ENCODE measurements around the gene MUC2. TPM values are rescaled to one million over a fixed set of nuclear protein-coding genes. Genes with fewer than 3 reads are reported as not detected.

Gene MUC2
- total RNA-seq, 1 experiment from 2014 or later = 0.26 TPM

GRCh38 chr11:1040428-1041148 lies 34.1 kb upstream of the MUC2 start:
- no peaks in the 10 kb centered on the region for H3K79me2 ChIP-seq (ENCODE audit: low read length)
- peak overlapping the region; percentile 73 for H3K27ac ChIP-seq (ENCODE audit: low read length)
- peak overlapping the region; percentile 33 for H3K4me2 ChIP-seq (ENCODE audit: low read length)
- H3K9me2 ChIP-seq (replicated peaks; ENCODE audit: low read length) = no peaks in the 10 kb centered on the region
- no peaks in the 10 kb centered on the region for H3K27me3 ChIP-seq (ENCODE audit: low read length)
- no peak for TF ChIP-seq EZH2 (IDR thresholded peaks at IDR 0.05; ENCODE audit: low read length, unreplicated experiment)
- TF ChIP-seq CTCF (conservative IDR thresholded peaks at IDR 0.05; ENCODE audit: low read depth, low read length) = no peak
- no peak for TF ChIP-seq EZH2phosphoT487 (IDR thresholded peaks at IDR 0.05; ENCODE audit: borderline replicate concordance, low read length)
- no peaks in the 10 kb centered on the region for H3K36me3 ChIP-seq (ENCODE audit: low read depth, low read length)
- 0 out of 2 replicates have a peak overlapping the region, but pooled peaks have one; percentile 26 for H2AFZ ChIP-seq (ENCODE audit: low read length)
- no peaks in the 10 kb centered on the region for H4K20me1 ChIP-seq (ENCODE audit: low read length)
- intact Hi-C loops (cut with micrococcal nuclease) = no loop called here
- peak; percentile 59 for ATAC-seq
- H3K9ac ChIP-seq (ENCODE audit: low read length) = peak overlapping the region; percentile 63
- no TSS peak for BruUV-seq (replicated peaks)
- peak; percentile 41 for DNase-seq
- H3K9me3 ChIP-seq (ENCODE audit: low read length) = no peaks in the 10 kb centered on the region
- no peak overlapping the region for H3K4me3 ChIP-seq (ENCODE audit: low read length)
- H3K4me1 ChIP-seq (ENCODE audit: insufficient read depth, low read length) = peaks cover 26% of the 10 kb centered on the region
- ChIA-PET CTCF (interaction anchor here (0.7 kb wide), 1 partner anchor 86 kb away, joined by 5 read pairs; no protein-coding TSS in a partner anchor), POLR2A (ENCODE audit: unreplicated experiment) (interaction anchor here (0.5 kb wide), 1 partner anchor 14 kb away, joined by 4 read pairs; no protein-coding TSS in a partner anchor)
- no peaks in the 10 kb centered on the region for H3F3A ChIP-seq (ENCODE audit: low read length, unreplicated experiment)

- H3K4me2 ChIP-seq (ENCODE audit: low read length) = no peak overlapping the region
- no peaks in the 10 kb centered on the region for H3K9me2 ChIP-seq (replicated peaks; ENCODE audit: low read length)
- H3K9me3 ChIP-seq (ENCODE audit: low read length) = no peaks in the 10 kb centered on the region
- no peaks in the 10 kb centered on the region for H3K79me2 ChIP-seq (ENCODE audit: low read length)
- H3K9ac ChIP-seq (ENCODE audit: low read length) = peak overlapping the region; percentile 63
- no TSS peak for BruUV-seq (replicated peaks)
- no peak for TF ChIP-seq EZH2phosphoT487 (IDR thresholded peaks at IDR 0.05; ENCODE audit: borderline replicate concordance, low read length)
- no peak for TF ChIP-seq EZH2 (IDR thresholded peaks at IDR 0.05; ENCODE audit: low read length, unreplicated experiment)
- TF ChIP-seq CTCF (conservative IDR thresholded peaks at IDR 0.05; ENCODE audit: low read depth, low read length) = no peak
- no peaks in the 10 kb centered on the region for H4K20me1 ChIP-seq (ENCODE audit: low read length)
- ChIA-PET CTCF (no interaction called here), POLR2A (ENCODE audit: unreplicated experiment) (no interaction called here)
- DNase-seq = no peak
- no peaks in the 10 kb centered on the region for H3K27me3 ChIP-seq (ENCODE audit: low read length)
- H2AFZ ChIP-seq (ENCODE audit: low read length) = no peak overlapping the region
- H3K36me3 ChIP-seq (ENCODE audit: low read depth, low read length) = no peaks in the 10 kb centered on the region
- H3K4me1 ChIP-seq (ENCODE audit: insufficient read depth, low read length) = peaks cover 26% of the 10 kb centered on the region
- H3F3A ChIP-seq (ENCODE audit: low read length, unreplicated experiment) = no peaks in the 10 kb centered on the region
- no peak overlapping the region for H3K4me3 ChIP-seq (ENCODE audit: low read length)
- H3K27ac ChIP-seq (ENCODE audit: low read length) = peak overlapping the region; percentile 73
- intact Hi-C loops (cut with micrococcal nuclease) = no loop called here
- ATAC-seq = 0 out of 2 replicates have a peak, but pooled peaks have one; percentile 1
These were observed 33.6 kb upstream of the MUC2 start for GRCh38 chr11:1041149-1041467.

GRCh38 chr11:1041471-1041870 lies 33.2 kb upstream of the MUC2 start:
- Histone ChIP-seq H3F3A (ENCODE audit: low read length, unreplicated experiment) (no peaks in the 10 kb centered on the region), H3K9me3 (ENCODE audit: low read length) (no peaks in the 10 kb centered on the region), H3K9ac (ENCODE audit: low read length) (peak overlapping the region; percentile 63), H3K27me3 (ENCODE audit: low read length) (no peaks in the 10 kb centered on the region), H3K4me3 (ENCODE audit: low read length) (no peak overlapping the region), H3K4me1 (ENCODE audit: insufficient read depth, low read length) (peaks cover 26% of the 10 kb centered on the region), H3K79me2 (ENCODE audit: low read length) (no peaks in the 10 kb centered on the region), H2AFZ (ENCODE audit: low read length) (no peak overlapping the region), H3K27ac (ENCODE audit: low read length) (peak overlapping the region; percentile 73), H3K4me2 (ENCODE audit: low read length) (no peak overlapping the region), H3K36me3 (ENCODE audit: low read depth, low read length) (no peaks in the 10 kb centered on the region), H3K9me2 (replicated peaks; ENCODE audit: low read length) (no peaks in the 10 kb centered on the region), H4K20me1 (ENCODE audit: low read length) (no peaks in the 10 kb centered on the region)
- no TSS peak for BruUV-seq (replicated peaks)
- CTCF ChIA-PET = interaction anchor here (0.9 kb wide), 1 partner anchor 12 kb away, joined by 8 read pairs; no protein-coding TSS in a partner anchor
- intact Hi-C loops (cut with micrococcal nuclease) = no loop called here
- TF ChIP-seq CTCF (conservative IDR thresholded peaks at IDR 0.05; ENCODE audit: low read depth, low read length) (no peak), EZH2phosphoT487 (IDR thresholded peaks at IDR 0.05; ENCODE audit: borderline replicate concordance, low read length) (no peak), EZH2 (IDR thresholded peaks at IDR 0.05; ENCODE audit: low read length, unreplicated experiment) (no peak)
- peak; percentile 27 for DNase-seq
- POLR2A ChIA-PET (ENCODE audit: unreplicated experiment) = no interaction called here
- ATAC-seq = peak; percentile 10

Measured in PC-3 (cell line).